B cell (primary cell): ENCODE data around the gene COMT. TPM values are rescaled to one million over a fixed set of nuclear protein-coding genes. Genes with fewer than 3 reads are reported as not detected.

Source experiments
- ATAC-seq: fragments of 200-7000 bp; cut with Tn5 transposase; one replicate; pipeline ENCODE4 v1.10.0; 2021; ENCODE audit warnings: low read depth, mild to moderate bottlenecking, moderate number of reproducible peaks, moderate library complexity
- CTCF ChIA-PET: fragments of 350-600 bp; sonication (Branson Sonifier 250); formaldehyde crosslinking; loops from one replicate; lab custom pipeline; 2021; ENCODE audit warnings: antibody characterized with exemption, inconsistent platforms; lab: Charles Lee
- POLR2A ChIA-PET: fragments of 350-600 bp; sonication (Branson Sonifier 250); formaldehyde crosslinking; loops from one replicate; lab custom pipeline; 2021; ENCODE audit warnings: antibody characterized with exemption; lab: Charles Lee
- DNase-seq: peaks from one replicate; pipeline ENCODE4 v3.0.0; 2013
- H2AFZ ChIP-seq: 2 replicates; pipeline ENCODE4 v1.6.1; 2012; ENCODE audit warnings: mild to moderate bottlenecking, low read depth, low read length; ENCODE audit not compliant: insufficient read depth, poor library complexity, severe bottlenecking
- H3K27ac ChIP-seq, 2 donors: 1 replicate in 1 of 2; 2 replicates in 1 of 2; pipeline ENCODE4 v1.5.1; 2012 to 2013; ENCODE audit warnings: low read length in 2 of 2, mild to moderate bottlenecking in 2 of 2, moderate library complexity in 1 of 2
- H3K27me3 ChIP-seq, 4 experiments: fragments of 200-600 bp in 1 of 4; sonication (generic) in 1 of 4; replicated peaks in 1 of 4; 1 replicate in 2 of 4; 2 replicates in 2 of 4; pipeline versions ENCODE4 v1.6.1 to v1.7.0; 2013 to 2016; ENCODE audit warnings: low read length in 3 of 4, mild to moderate bottlenecking in 2 of 4, mixed read lengths in 1 of 4, moderate library complexity in 1 of 4; ENCODE audit not compliant: insufficient read depth in 4 of 4, control insufficient read depth in 3 of 4; ENCODE audit errors: control extremely low read depth in 1 of 4
- H3K36me3 ChIP-seq, 2 experiments: replicated peaks in 1 of 2; 1 replicate in 1 of 2; 2 replicates in 1 of 2; pipeline versions ENCODE4 v1.6.1 to v1.7.1; 2013; ENCODE audit warnings: low read length in 1 of 2; ENCODE audit not compliant: insufficient read depth in 2 of 2, control insufficient read depth in 1 of 2; ENCODE audit errors: control extremely low read depth in 1 of 2, extremely low read depth in 1 of 2
- H3K4me1 ChIP-seq, 2 donors: fragments of 200-600 bp in 1 of 2; sonication (generic) in 1 of 2; 1 replicate in 1 of 2; 2 replicates in 1 of 2; pipeline versions ENCODE4 v1.5.1 to v1.6.1; 2013 to 2017; ENCODE audit warnings: low read length in 2 of 2; ENCODE audit not compliant: control insufficient read depth in 2 of 2, insufficient read depth in 2 of 2
- H3K4me2 ChIP-seq: replicated peaks from 2 replicates; pipeline ENCODE3; 2012; ENCODE audit warnings: mild to moderate bottlenecking, low read depth, low read length; ENCODE audit not compliant: poor library complexity, severe bottlenecking
- H3K4me3 ChIP-seq, 5 experiments: fragments of 200-600 bp in 1 of 5; sonication (generic) in 1 of 5; 1 replicate in 3 of 5; 2 replicates in 2 of 5; pipeline versions ENCODE4 v1.5.1 to v1.7.0; 2011 to 2016; ENCODE audit warnings: low read length in 4 of 5, mild to moderate bottlenecking in 4 of 5, low read depth in 2 of 5, control low read depth in 1 of 5, moderate library complexity in 1 of 5; ENCODE audit not compliant: insufficient read depth in 1 of 5; ENCODE audit errors: control extremely low read depth in 1 of 5, extremely low read depth in 1 of 5
- H3K79me2 ChIP-seq: fragments of 200-600 bp; sonication (generic); one replicate; pipeline ENCODE4 v1.6.0; 2016; ENCODE audit warnings: low read length; ENCODE audit not compliant: control insufficient read depth, insufficient read depth
- H3K9ac ChIP-seq: fragments of 200-600 bp; sonication (generic); 2 replicates; pipeline ENCODE4 v1.6.1; 2017; ENCODE audit warnings: mild to moderate bottlenecking, low read length, moderate library complexity
- H3K9me3 ChIP-seq, 3 donors: one replicate each; pipeline versions ENCODE4 v1.6.1 to v1.7.1; 2013; ENCODE audit warnings: low read length in 2 of 3; ENCODE audit not compliant: control insufficient read depth in 2 of 3, insufficient read depth in 1 of 3; ENCODE audit errors: control extremely low read depth in 1 of 3
- H4K20me1 ChIP-seq: 2 replicates; pipeline ENCODE4 v1.6.0; 2012; ENCODE audit warnings: mild to moderate bottlenecking, low read length; ENCODE audit not compliant: insufficient read depth, control insufficient read depth, poor library complexity, severe bottlenecking
- H3K27ac Mint-ChIP-seq: one replicate; pipeline ENCODE4 v1.8.0; 2021; ENCODE audit warnings: mixed read lengths
- H3K27me3 Mint-ChIP-seq: one replicate; pipeline ENCODE4 v1.8.0; 2021; ENCODE audit warnings: mixed read lengths
- H3K4me1 Mint-ChIP-seq: one replicate; pipeline ENCODE4 v1.8.0; 2021; ENCODE audit warnings: mixed read lengths
- H3K4me3 Mint-ChIP-seq: one replicate; pipeline ENCODE4 v1.8.0; 2021; ENCODE audit warnings: mixed read lengths
- H3K9me3 Mint-ChIP-seq: one replicate; pipeline ENCODE4 v1.8.0; 2022; ENCODE audit warnings: mixed read lengths; ENCODE audit not compliant: insufficient read depth
- CTCF ChIP-seq: fragments of 200-600 bp; IDR thresholded peaks from one replicate; pipeline ENCODE4 v1.8.0; 2022; ENCODE audit warnings: antibody characterized with exemption, mild to moderate bottlenecking
- EZH2 ChIP-seq: IDR thresholded peaks from 2 replicates; pipeline ENCODE4 v1.6.1; 2012; ENCODE audit warnings: borderline replicate concordance, low read depth, mild to moderate bottlenecking, moderate library complexity, low read length; ENCODE audit not compliant: insufficient read depth, poor library complexity, severe bottlenecking
- WGBS: methylation state at CpG from one replicate; pipeline ENCODE4 v1.1.5; 2013; ENCODE audit warnings: missing lambda C conversion rate; ENCODE audit not compliant: insufficient coverage; 5-methylcytosine and 5-hydroxymethylcytosine counted together
- intact Hi-C: fragments of 100-400 bp; cut with micrococcal nuclease; formaldehyde crosslinking; loops from one replicate; pipeline ENCODE4 v1.10.0; 2022
- polyA plus RNA-seq: library from polyadenylated mRNA; depleted of rRNA; stranded (reverse); fragments of >200 nt; gene quantifications from 2 replicates; pipeline ENCODE4 v1.2.3, GENCODE V29; 2012
- total RNA-seq, 2 donors: library from RNA; stranded (reverse); fragments of 120-200 nt in 1 of 2; gene quantifications; 1 replicate in 1 of 2; 2 replicates in 1 of 2; pipeline versions ENCODE4 v1.2.3 to v1.2.4, GENCODE V29; 2013 to 2022

COMT gene
- total and polyA plus RNA-seq, 2 donors (not counting 1 experiment from before 2014, with no cell fraction given): 32.6 to 58.3 TPM

DNA sequence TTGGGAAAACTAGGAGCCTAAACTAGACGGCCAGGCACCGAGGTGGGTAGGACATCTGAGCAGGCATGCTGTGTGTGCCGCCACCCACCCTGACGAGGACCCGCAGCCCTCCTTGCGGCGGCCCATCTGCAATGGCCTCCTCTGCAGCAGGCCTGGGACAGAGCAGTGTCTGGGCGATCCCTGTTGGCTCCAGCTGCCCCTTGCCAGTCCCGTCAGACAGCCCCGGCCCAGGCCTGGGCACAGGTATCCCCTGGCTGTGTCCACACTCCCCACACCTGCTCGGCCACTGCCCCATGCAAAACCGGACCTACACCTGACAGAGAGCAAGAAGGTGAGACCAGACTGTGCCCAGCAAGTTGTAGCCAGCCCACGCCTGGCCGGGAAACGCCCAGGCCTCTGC, 48.2 kb upstream of the COMT start:
- POLR2A ChIA-PET: no interaction called here
- TF ChIP-seq EZH2 (no peak), CTCF (no peak)
- no peaks in the 10 kb centered on the region for H3K9me3 ChIP-seq
- no peaks in the 10 kb centered on the region for H3K79me2 ChIP-seq
- no peak overlapping the region for H3K4me2 ChIP-seq
- no peak overlapping the region for H2AFZ ChIP-seq
- no peaks in the 10 kb centered on the region for H3K9me3 Mint-ChIP-seq
- H3K4me3 Mint-ChIP-seq: no peak overlapping the region
- no peaks in the 10 kb centered on the region for H4K20me1 ChIP-seq
- no peaks in the 10 kb centered on the region for H3K36me3 ChIP-seq
- no peaks in the 10 kb centered on the region for H3K27me3 Mint-ChIP-seq
- no peak overlapping the region for H3K27ac Mint-ChIP-seq
- WGBS: 98% methylated on average over 15 of the region's 15 CpGs
- H3K27ac ChIP-seq: no peak overlapping the region
- CTCF ChIA-PET: interaction anchor here (1.2 kb wide), 1 partner anchor 120 kb away, joined by 3 read pairs; no protein-coding TSS in a partner anchor
- H3K4me3 ChIP-seq: no peak overlapping the region
- DNase-seq (no peak), ATAC-seq (no peak)
- intact Hi-C loops: loop anchor here (5.0 to 10.0 kb wide), 2 partner anchors 49 to 59 kb away; partner anchors contain the start of genes COMT and TXNRD2
- no peaks in the 10 kb centered on the region for H3K27me3 ChIP-seq
- no peak overlapping the region for H3K9ac ChIP-seq
- H3K4me1 ChIP-seq: peaks cover 20 to 21% of the 10 kb centered on the region in 2 donors
- H3K4me1 Mint-ChIP-seq: peaks cover 21% of the 10 kb centered on the region

GRCh38 chr22:19895160-19895849, 46.3 kb upstream of the COMT start:
- 94% methylated on average over 23 of the region's 23 CpGs for WGBS
- Histone ChIP-seq H3K4me1 (peaks cover 20 to 21% of the 10 kb centered on the region in 2 donors), H3K9ac (no peak overlapping the region), H3K9me3 (no peaks in the 10 kb centered on the region), H3K27me3 (no peaks in the 10 kb centered on the region), H3K27ac (no peak overlapping the region), H3K79me2 (no peaks in the 10 kb centered on the region), H3K4me3 (no peak overlapping the region), H3K36me3 (no peaks in the 10 kb centered on the region), H4K20me1 (no peaks in the 10 kb centered on the region), H2AFZ (no peak overlapping the region), H3K4me2 (no peak overlapping the region)
- DNase-seq (no peak), ATAC-seq (no peak)
- no peaks in the 10 kb centered on the region for H3K9me3 Mint-ChIP-seq
- ChIA-PET CTCF (no interaction called here), POLR2A (no interaction called here)
- no peak overlapping the region for H3K27ac Mint-ChIP-seq
- H3K27me3 Mint-ChIP-seq: no peaks in the 10 kb centered on the region
- intact Hi-C loops: loop anchor here (10.0 kb wide), 1 partner anchor 61 kb away; no protein-coding TSS in a partner anchor
- no peak overlapping the region for H3K4me3 Mint-ChIP-seq
- peaks cover 21% of the 10 kb centered on the region for H3K4me1 Mint-ChIP-seq
- TF ChIP-seq EZH2 (no peak), CTCF (no peak)
